Trophoblast cell (in vitro differentiated cells and primary cell): ENCODE measurements around the gene MLF1. TPM values are rescaled to one million over a fixed set of nuclear protein-coding genes. Genes with fewer than 3 reads are reported as not detected.
A peak's percentile ranks its signal among the peaks of the same experiment; 100 is the strongest.

Experiments
- DNase-seq, 2 donors: peaks; one replicate each; pipeline ENCODE4 v3.0.0-alpha.2; 2016
- H2AFZ ChIP-seq: 2 replicates; pipeline ENCODE4 v1.6.1; 2013; ENCODE audit warnings: low read length, moderate library complexity, mild to moderate bottlenecking; ENCODE audit not compliant: insufficient read depth, poor library complexity
- H2AK5ac ChIP-seq: 2 replicates; pipeline ENCODE4 v1.6.1; 2013; ENCODE audit warnings: mild to moderate bottlenecking, low read length
- H2BK120ac ChIP-seq: 2 replicates; pipeline ENCODE4 v1.6.1; 2013; ENCODE audit warnings: low read length, mild to moderate bottlenecking, moderate library complexity; ENCODE audit not compliant: insufficient read depth, poor library complexity
- H2BK12ac ChIP-seq: 2 replicates; pipeline ENCODE4 v1.6.1; 2013; ENCODE audit warnings: mild to moderate bottlenecking, low read length, moderate library complexity
- H2BK5ac ChIP-seq: 2 replicates; pipeline ENCODE4 v1.6.1; 2013; ENCODE audit warnings: low read length, low read depth, moderate library complexity, mild to moderate bottlenecking; ENCODE audit not compliant: poor library complexity
- H3K14ac ChIP-seq: 2 replicates; pipeline ENCODE4 v1.6.1; 2013; ENCODE audit warnings: mild to moderate bottlenecking, low read length
- H3K18ac ChIP-seq: 2 replicates; pipeline ENCODE4 v1.6.1; 2013; ENCODE audit warnings: mild to moderate bottlenecking, low read length
- H3K23ac ChIP-seq: 2 replicates; pipeline ENCODE4 v1.6.1; 2013; ENCODE audit warnings: low read length
- H3K27ac ChIP-seq: 2 replicates; pipeline ENCODE4 v1.5.1; 2013; ENCODE audit warnings: low read depth, mild to moderate bottlenecking, inconsistent platforms, low read length, moderate library complexity
- H3K27me3 ChIP-seq: 2 replicates; pipeline ENCODE4 v1.6.1; 2013; ENCODE audit warnings: inconsistent platforms, mild to moderate bottlenecking, low read length, moderate library complexity; ENCODE audit not compliant: insufficient read depth
- H3K36me3 ChIP-seq, 2 experiments: 1 replicate in 1 of 2; 2 replicates in 1 of 2; pipeline ENCODE4 v1.6.1; 2013; ENCODE audit warnings: low read length in 2 of 2, mild to moderate bottlenecking in 2 of 2, moderate library complexity in 1 of 2; ENCODE audit not compliant: insufficient read depth in 2 of 2, control insufficient read depth in 1 of 2
- H3K4ac ChIP-seq: 2 replicates; pipeline ENCODE4 v1.6.1; 2013; ENCODE audit warnings: low read depth, mild to moderate bottlenecking, low read length, moderate library complexity
- H3K4me1 ChIP-seq, 2 experiments: 1 replicate in 1 of 2; 2 replicates in 1 of 2; pipeline ENCODE4 v1.6.1; 2013; ENCODE audit warnings: low read length in 2 of 2, mild to moderate bottlenecking in 2 of 2, moderate library complexity in 1 of 2; ENCODE audit not compliant: insufficient read depth in 2 of 2, control insufficient read depth in 1 of 2
- H3K4me2 ChIP-seq: 2 replicates; pipeline ENCODE4 v1.6.1; 2013; ENCODE audit warnings: inconsistent platforms, mild to moderate bottlenecking, low read length, moderate library complexity
- H3K4me3 ChIP-seq: 2 replicates; pipeline ENCODE4 v1.5.1; 2013; ENCODE audit warnings: mild to moderate bottlenecking, low read depth, low read length, inconsistent platforms
- H3K79me1 ChIP-seq: one replicate; pipeline ENCODE4 v1.6.1; 2013; ENCODE audit warnings: low read length
- H3K79me2 ChIP-seq: 2 replicates; pipeline ENCODE4 v1.6.1; 2013; ENCODE audit warnings: low read length, mild to moderate bottlenecking; ENCODE audit not compliant: control insufficient read depth, insufficient read depth, poor library complexity
- H3K9ac ChIP-seq: 2 replicates; pipeline ENCODE4 v1.6.1; 2013; ENCODE audit warnings: mild to moderate bottlenecking, low read length
- H3K9me3 ChIP-seq: 2 replicates; pipeline ENCODE4 v1.6.1; 2013; ENCODE audit warnings: low read depth, mild to moderate bottlenecking, control low read depth, inconsistent platforms, low read length; ENCODE audit not compliant: insufficient read depth
- H4K12ac ChIP-seq: 2 replicates; pipeline ENCODE4 v1.6.1; 2013; ENCODE audit warnings: low read depth, mild to moderate bottlenecking, low read length, moderate library complexity
- H4K8ac ChIP-seq: 2 replicates; pipeline ENCODE4 v1.6.1; 2013; ENCODE audit warnings: low read depth, mild to moderate bottlenecking, low read length, moderate library complexity
- H4K91ac ChIP-seq: one replicate; pipeline ENCODE4 v1.6.1; 2013; ENCODE audit warnings: low read depth, mild to moderate bottlenecking, low read length, moderate library complexity
- WGBS: extraction: QIAGEN DNeasy Blood & Tissue Kit; methylation state at CpG from one replicate; pipeline ENCODE4 v1.1.7; 2013; ENCODE audit warnings: missing lambda C conversion rate; ENCODE audit not compliant: insufficient read length, insufficient coverage; ENCODE audit errors: extremely low coverage; 5-methylcytosine and 5-hydroxymethylcytosine counted together
- polyA plus RNA-seq: library from polyadenylated mRNA; stranded (reverse); fragments of 200-250 nt; gene quantifications from 2 replicates; pipeline ENCODE4 v1.2.3, GENCODE V29; 2013

Gene MLF1, protein sequence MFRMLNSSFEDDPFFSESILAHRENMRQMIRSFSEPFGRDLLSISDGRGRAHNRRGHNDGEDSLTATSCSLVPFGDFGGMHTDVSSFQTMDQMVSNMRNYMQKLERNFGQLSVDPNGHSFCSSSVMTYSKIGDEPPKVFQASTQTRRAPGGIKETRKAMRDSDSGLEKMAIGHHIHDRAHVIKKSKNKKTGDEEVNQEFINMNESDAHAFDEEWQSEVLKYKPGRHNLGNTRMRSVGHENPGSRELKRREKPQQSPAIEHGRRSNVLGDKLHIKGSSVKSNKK
- 6.8 and 7.0 TPM in 2 replicates for polyA plus RNA-seq

DNA sequence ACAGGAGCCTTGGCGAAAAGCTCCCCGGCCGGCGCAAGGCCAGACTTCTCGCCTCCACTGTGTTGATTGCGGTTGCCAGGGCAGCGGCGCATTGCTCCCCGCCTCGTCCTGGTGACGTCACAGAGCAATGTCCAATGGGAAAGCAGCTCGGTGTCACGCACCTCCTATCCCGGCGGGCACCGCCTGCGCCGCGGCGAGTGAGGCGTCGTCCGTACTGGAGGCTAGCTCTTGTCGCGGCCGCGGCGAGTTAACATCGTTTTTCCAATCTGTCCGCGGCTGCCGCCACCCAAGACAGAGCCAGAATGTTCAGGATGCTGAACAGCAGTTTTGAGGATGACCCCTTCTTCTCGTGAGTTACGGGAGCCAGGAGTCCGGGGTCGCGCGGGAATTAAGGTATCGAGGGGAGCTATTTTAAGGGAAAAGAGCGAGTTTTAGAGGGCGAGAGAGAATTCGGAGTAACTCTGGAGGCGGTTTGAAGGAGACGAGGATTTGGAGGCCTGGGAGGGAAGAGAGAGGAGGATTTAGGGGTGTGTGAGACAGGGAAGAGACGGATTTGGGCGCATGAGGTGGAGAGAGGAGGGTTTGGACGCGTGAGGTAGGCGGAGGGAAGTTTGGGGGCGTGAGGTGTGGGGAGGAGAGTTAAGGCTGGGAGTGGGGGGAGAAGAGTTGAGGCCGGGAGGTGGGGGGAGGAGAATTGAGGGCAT is at the start of gene MLF1:
TSS of gene MLF1 (plus strand) at position 196 of the 704 bp plus-strand sequence. CDS start at position 303, 107 bp downstream.
- Histone ChIP-seq H3K27ac (no peak within 1 kb of the TSS), H3K36me3 (no peaks in the 10 kb centered on the region), H3K14ac (no peak within 1 kb of the TSS), H2BK5ac (no peak within 1 kb of the TSS), H3K18ac (no peak within 1 kb of the TSS), H2AFZ (peak within 1 kb of the TSS; percentile 79), H3K9me3 (peaks cover 6% of the 10 kb centered on the region), H3K79me2 (no peaks in the 10 kb centered on the region), H4K8ac (peak within 1 kb of the TSS; percentile 75), H3K4me1 (peaks cover 0 to 4% of the 10 kb centered on the region in 2 experiments), H3K4me2 (peak within 1 kb of the TSS; percentile 91), H3K79me1 (peaks cover 4% of the 10 kb centered on the region), H3K23ac (no peak within 1 kb of the TSS), H2BK12ac (no peak within 1 kb of the TSS), H3K27me3 (no peaks in the 10 kb centered on the region), H3K4ac (no peak within 1 kb of the TSS), H4K12ac (peak within 1 kb of the TSS; percentile 2), H2AK5ac (no peak within 1 kb of the TSS), H2BK120ac (no peak within 1 kb of the TSS), H4K91ac (no peak within 1 kb of the TSS), H3K9ac (no peak within 1 kb of the TSS), H3K4me3 (peak within 1 kb of the TSS; percentile 74)
- DNase-seq = peak; percentile 95 to 98
- WGBS = no CpG with 5 or more reads among the region's 51 CpGs

DNA sequence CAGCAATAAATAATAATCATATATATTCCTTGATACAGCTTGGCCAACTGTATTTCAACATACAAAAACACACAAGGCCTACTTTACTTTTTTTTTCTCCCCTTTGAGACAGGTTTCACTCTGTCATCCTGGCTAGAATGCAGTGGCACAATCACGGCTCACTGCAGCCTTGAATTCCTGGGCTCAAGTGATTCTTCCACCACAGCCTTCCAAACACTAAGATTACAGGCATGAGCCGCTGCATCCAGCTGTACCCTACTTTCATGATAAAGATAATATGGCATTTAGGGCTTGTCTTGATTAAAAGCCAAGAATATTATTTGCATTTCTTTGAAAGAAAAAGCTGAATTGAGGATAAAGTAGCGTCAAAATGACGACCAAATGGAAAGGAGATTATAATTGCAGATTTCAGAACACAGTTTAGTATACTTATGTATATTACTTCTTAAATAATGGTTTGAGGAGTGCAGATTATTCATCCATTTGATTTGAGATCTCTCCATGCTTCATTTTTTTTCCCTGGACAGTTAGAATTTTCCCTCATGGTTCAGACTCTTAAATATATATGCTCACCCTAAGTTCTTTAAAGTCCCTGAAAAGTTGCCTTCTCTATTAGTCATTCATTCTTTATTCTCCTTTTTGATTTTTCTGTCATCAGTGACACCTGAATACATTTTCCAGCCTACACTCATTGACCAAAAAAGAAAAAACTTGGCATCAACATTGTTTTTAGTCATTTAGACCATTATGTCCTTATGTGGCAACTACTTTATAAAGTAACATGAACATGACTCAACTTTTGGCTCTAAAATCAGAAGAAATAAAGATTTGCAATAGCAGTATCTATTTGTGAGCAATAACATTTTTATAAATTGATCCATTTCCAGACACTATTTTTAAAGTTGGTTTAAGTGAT is 48.5 kb upstream of the MLF1 start:
- Histone ChIP-seq H2AK5ac (no peak overlapping the region), H2BK120ac (no peak overlapping the region), H2AFZ (no peak overlapping the region), H3K9me3 (no peaks in the 10 kb centered on the region), H3K9ac (no peak overlapping the region), H2BK5ac (no peak overlapping the region), H3K18ac (no peak overlapping the region), H3K4me3 (no peak overlapping the region), H4K12ac (no peak overlapping the region), H3K79me1 (no peaks in the 10 kb centered on the region), H3K4me1 (no peaks in the 10 kb centered on the region), H3K4me2 (no peak overlapping the region), H3K14ac (no peak overlapping the region), H4K91ac (no peak overlapping the region), H4K8ac (no peak overlapping the region), H3K23ac (no peak overlapping the region), H3K36me3 (no peaks in the 10 kb centered on the region), H3K4ac (no peak overlapping the region), H3K79me2 (no peaks in the 10 kb centered on the region), H2BK12ac (no peak overlapping the region), H3K27ac (no peak overlapping the region), H3K27me3 (no peaks in the 10 kb centered on the region)
- WGBS = no CpG with 5 or more reads among the region's 4 CpGs
- no peak for DNase-seq

DNA sequence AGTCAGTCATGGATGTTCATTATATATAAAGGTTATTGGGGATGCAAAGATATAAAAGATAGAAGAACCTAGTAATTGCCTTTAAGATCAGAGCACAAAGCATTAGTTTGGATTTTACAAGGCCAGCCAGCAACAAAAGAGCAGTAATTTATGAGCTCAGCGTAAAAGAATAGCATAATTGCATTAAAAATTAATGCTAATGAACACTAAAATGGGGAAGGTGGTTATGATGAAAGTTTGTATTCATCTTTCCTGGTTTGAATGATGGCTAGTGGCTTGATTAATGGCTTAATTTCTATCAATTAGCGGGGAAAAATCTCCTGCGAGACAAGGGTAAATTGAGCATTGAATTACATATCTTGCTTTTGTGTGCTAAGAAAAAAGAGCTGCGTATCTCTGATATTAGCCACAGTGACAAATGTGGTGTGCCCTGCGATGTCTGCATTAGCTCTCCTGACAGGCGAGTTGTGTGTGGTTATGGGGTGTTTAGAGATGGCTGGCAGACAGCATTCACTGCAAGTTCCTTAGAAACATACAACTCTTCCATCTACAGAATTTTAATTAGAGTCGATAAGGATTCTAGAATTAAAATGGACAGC is 42.8 kb upstream of the MLF1 start:
- Histone ChIP-seq H3K4me3 (no peak overlapping the region), H3K79me2 (no peaks in the 10 kb centered on the region), H3K4me1 (no peaks in the 10 kb centered on the region), H2BK5ac (no peak overlapping the region), H3K79me1 (no peaks in the 10 kb centered on the region), H3K27ac (no peak overlapping the region), H3K23ac (no peak overlapping the region), H3K27me3 (no peaks in the 10 kb centered on the region), H3K9me3 (no peaks in the 10 kb centered on the region), H4K12ac (no peak overlapping the region), H3K4ac (no peak overlapping the region), H2AK5ac (no peak overlapping the region), H3K18ac (no peak overlapping the region), H2AFZ (no peak overlapping the region), H3K14ac (no peak overlapping the region), H3K4me2 (no peak overlapping the region), H4K91ac (no peak overlapping the region), H4K8ac (no peak overlapping the region), H2BK120ac (no peak overlapping the region), H3K36me3 (no peaks in the 10 kb centered on the region), H3K9ac (no peak overlapping the region), H2BK12ac (no peak overlapping the region)
- WGBS = no CpG with 5 or more reads among the region's 7 CpGs
- DNase-seq = no peak

DNA sequence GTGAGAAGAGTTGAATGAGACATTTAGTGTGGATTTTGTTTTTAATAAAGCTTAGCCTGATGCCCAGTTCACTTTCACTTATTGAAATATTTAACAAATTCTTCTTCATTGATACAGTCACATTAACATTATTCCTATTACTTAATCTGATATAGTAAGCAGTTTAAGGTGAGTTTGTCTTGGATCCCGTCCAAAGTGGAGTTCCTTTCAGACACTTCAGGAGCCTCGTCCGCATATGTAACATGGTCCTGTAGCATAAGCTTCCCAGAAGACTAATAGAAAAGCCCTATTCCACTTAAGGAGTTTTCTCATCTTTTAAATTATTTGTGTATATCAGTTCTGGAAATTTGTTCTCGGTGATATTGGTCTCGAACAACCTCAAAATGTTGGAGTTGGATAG is 39.7 kb upstream of the MLF1 start:
- no peak overlapping the region for H3K4me3 ChIP-seq
- H3K27me3 ChIP-seq = no peaks in the 10 kb centered on the region
- no peaks in the 10 kb centered on the region for H3K79me2 ChIP-seq
- WGBS = no CpG with 5 or more reads among the region's 5 CpGs
- H4K8ac ChIP-seq = no peak overlapping the region
- no peak overlapping the region for H2AK5ac ChIP-seq
- no peak overlapping the region for H3K27ac ChIP-seq
- H3K79me1 ChIP-seq = no peaks in the 10 kb centered on the region
- H2BK120ac ChIP-seq = no peak overlapping the region
- no peak overlapping the region for H4K91ac ChIP-seq
- no peak for DNase-seq
- H2AFZ ChIP-seq = no peak overlapping the region
- H3K4ac ChIP-seq = no peak overlapping the region
- H2BK12ac ChIP-seq = no peak overlapping the region
- no peak overlapping the region for H4K12ac ChIP-seq
- H3K9ac ChIP-seq = no peak overlapping the region
- no peak overlapping the region for H3K23ac ChIP-seq
- no peaks in the 10 kb centered on the region for H3K4me1 ChIP-seq
- H3K9me3 ChIP-seq = no peaks in the 10 kb centered on the region
- no peaks in the 10 kb centered on the region for H3K36me3 ChIP-seq
- no peak overlapping the region for H3K14ac ChIP-seq
- no peak overlapping the region for H3K4me2 ChIP-seq
- H2BK5ac ChIP-seq = no peak overlapping the region
- H3K18ac ChIP-seq = no peak overlapping the region
